ENCODE results near the gene BPIFB6.

Gene BPIFB6

DNA sequence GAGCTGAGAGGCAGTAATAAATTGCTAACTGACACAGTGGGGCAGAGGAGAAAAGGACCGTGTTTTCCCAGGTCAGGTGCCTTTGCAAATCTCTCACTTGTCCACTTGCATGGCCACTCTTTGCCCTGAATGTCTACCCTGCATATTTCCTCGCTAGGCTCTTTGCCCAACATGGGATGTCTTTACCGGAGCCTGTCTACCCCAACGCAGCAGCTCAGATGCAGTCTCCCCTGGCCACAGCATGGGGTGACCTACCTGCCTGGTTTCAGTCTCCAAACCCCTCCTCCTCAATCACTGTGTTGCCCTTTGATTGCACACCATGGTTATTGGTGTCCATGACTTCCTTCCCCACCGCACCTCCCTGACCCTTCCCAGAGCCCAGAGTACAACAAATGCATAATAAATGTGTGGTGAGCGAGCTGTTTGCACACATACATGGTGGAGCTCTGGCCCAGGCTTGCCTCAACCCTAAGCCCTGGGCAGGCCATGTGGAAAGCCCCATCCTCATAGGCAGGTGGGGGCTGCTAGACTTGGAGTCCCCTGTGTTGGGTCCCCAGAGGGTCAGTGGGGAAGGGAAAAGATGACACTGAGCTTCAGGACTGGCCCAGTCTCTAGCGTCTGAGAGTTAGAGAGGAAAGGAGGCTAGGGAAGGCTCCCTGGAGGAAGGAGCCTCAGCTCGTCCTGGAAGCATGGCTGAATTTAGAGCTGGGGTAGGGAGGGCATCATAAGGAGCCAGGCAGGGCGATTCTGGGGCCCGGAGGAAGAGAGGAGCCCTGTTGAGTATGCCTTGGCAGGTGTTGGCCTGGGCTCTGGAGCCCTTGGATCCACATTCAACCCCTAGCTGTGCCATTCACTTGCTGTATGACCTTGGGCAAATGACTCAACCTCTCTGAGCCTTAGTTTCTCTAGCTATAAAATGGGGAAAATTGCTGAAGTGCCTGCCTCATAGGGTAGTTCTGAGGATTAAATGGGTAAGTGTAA lies 4.4 kb upstream of the BPIFB6 start:
- no peak overlapping the region for H3K4me3 Mint-ChIP-seq
- no peaks in the 10 kb centered on the region for H3K9me3 Mint-ChIP-seq
- no peak overlapping the region for H3K27ac Mint-ChIP-seq
- no peaks in the 10 kb centered on the region for H3K4me1 Mint-ChIP-seq (ENCODE audit: low read depth)
- H3K27me3 Mint-ChIP-seq (ENCODE audit: low read depth): no peaks in the 10 kb centered on the region
- H3K36me3 Mint-ChIP-seq (ENCODE audit: low read depth): no peaks in the 10 kb centered on the region

DNA sequence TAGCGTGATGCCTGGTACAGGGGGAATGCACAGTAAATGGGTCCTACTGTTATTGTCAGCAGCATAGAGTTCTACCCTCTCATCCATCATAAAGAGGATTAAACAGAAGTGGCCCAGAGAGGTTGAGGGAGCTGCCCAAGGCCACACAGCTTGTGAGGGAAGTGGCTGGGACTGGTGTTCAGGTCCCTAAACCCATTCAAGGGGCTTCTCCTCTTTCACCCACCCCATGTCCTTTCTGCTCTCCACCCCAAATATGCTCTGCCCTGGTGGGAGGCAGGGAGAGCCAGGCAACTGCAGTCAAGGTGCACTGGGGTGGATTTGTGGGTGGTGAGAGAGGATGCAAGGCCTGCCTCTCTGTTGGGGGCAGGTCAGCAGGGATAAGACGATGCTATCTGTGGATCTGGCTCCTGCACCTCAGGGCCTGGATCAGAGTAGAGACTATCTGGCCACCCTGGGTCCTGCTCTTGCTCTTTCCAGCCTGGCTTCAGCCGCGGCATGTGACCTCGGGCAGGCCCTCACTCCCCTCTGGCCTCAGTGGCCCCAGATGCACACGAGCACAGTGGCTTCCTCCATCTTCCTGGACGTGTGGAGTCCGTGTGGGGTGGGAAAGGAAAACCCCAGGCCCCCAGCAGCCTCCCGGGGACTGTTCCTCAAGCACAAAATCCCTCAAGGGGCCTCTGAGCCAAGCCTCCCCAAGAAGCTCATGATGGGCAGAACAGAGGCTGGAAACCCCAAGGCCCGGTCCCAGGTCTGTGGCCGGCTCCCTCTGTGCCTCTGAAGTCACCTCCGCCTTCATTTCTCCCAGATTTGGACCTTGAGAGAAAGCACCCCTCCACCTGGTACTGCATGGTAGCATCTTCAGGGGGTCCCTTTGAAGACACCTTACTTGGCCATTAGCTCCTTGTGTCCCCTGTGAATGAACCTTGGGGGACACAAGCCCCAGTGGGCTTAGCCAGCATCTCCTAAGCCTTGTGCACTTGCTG lies 3.4 kb upstream of the BPIFB6 start:
- Mint-ChIP-seq H3K4me3 (no peak overlapping the region), H3K27me3 (ENCODE audit: low read depth) (no peaks in the 10 kb centered on the region), H3K36me3 (ENCODE audit: low read depth) (no peaks in the 10 kb centered on the region), H3K9me3 (no peaks in the 10 kb centered on the region), H3K4me1 (ENCODE audit: low read depth) (no peaks in the 10 kb centered on the region), H3K27ac (no peak overlapping the region)

DNA sequence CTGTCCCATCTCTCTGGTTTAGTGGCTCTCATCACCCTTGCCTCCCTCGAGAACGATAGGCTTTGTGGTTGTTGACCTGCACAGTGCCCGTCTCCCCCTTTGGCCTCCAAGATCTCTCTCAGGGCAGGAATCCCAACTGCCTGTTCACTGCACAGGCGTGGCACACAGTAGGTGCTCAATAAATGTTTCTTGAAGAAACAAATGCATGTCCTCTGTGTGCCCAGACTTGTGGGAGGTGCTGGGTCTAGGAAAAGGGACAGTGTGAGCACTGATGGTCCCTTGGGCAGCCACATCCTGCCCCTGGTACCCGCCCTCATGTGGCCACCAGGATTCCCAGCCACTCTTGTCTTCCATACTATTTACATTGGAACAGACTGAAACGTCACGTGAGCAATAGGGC lies 2.6 kb upstream of the BPIFB6 start:
- H3K4me1 Mint-ChIP-seq (ENCODE audit: low read depth): no peaks in the 10 kb centered on the region

DNA sequence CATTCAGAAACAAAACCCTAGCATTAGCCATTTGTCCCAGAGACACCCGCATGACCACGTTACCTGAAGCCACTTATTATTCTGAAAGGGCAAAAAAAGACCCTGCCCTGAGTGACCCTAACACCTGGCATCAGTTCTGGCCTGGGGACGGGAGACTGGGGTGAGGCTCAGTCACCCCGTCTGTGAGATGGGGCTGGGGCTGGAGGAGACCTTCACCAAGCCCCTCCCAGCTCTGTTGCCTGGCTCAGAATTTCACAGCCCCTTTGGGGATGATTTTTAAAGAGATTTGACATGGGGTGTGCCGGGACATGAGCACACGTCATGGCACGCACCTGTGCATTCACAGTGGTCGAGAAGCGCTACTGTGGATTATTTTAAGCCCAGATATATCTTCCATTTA lies 1.4 kb upstream of the BPIFB6 start:
- Mint-ChIP-seq H3K27me3 (ENCODE audit: low read depth) (no peaks in the 10 kb centered on the region), H3K36me3 (ENCODE audit: low read depth) (no peaks in the 10 kb centered on the region), H3K9me3 (no peaks in the 10 kb centered on the region), H3K27ac (no peak overlapping the region), H3K4me3 (no peak overlapping the region), H3K4me1 (ENCODE audit: low read depth) (no peaks in the 10 kb centered on the region)

More for the DNA sequence above, 2.6 kb upstream of the BPIFB6 start:
- no peaks in the 10 kb centered on the region for H3K27me3 Mint-ChIP-seq (ENCODE audit: low read depth)
- no peaks in the 10 kb centered on the region for H3K36me3 Mint-ChIP-seq (ENCODE audit: low read depth)
- no peak overlapping the region for H3K27ac Mint-ChIP-seq
- no peak overlapping the region for H3K4me3 Mint-ChIP-seq
- H3K9me3 Mint-ChIP-seq: no peaks in the 10 kb centered on the region

DNA sequence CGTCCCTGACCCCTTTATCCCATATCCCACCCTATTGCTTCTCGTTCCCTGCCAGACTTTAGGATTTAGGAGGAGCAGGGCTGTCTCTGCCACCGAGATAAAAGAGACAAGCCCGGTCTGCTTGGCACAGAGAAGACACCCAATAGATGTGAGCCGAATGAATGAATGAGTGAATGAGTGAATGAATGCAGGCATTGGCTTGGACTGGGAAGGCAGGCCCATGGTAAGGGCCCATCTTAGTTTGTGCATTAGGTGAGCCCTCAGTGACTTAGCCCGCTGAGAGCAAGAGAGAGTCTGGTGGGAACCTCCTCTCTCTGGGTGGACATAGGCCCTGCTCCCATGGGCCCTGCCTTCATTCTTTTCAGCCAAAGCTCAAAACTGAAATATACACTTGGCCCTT lies 879 bp upstream of the BPIFB6 start:
- no peaks in the 10 kb centered on the region for H3K36me3 Mint-ChIP-seq (ENCODE audit: low read depth)
- no peaks in the 10 kb centered on the region for H3K27me3 Mint-ChIP-seq (ENCODE audit: low read depth)
- no peak overlapping the region for H3K27ac Mint-ChIP-seq
- no peak overlapping the region for H3K4me3 Mint-ChIP-seq
- H3K9me3 Mint-ChIP-seq: no peaks in the 10 kb centered on the region
- no peaks in the 10 kb centered on the region for H3K4me1 Mint-ChIP-seq (ENCODE audit: low read depth)

DNA sequence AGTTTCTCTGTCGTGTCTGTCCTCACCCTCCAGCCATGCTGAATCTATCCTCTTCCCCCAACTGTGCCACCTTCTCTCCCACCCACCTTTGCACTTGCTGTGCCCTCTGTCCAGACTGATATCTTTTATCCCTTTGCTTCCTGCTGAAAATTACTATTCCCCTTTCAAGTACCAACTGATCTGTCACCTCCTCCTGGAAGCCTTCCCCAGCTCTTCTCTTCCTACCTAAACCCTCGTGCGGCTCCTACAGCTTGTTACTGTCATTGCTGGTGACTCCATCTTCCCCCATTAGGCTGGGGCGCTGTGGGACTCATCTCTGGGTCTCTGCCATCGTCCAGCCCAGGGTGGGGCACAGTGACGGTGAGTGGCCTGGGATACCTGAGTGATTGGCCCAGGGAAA lies 1.1 kb downstream of the BPIFB6 start:
- no peak overlapping the region for H3K4me3 Mint-ChIP-seq
- no peaks in the 10 kb centered on the region for H3K36me3 Mint-ChIP-seq (ENCODE audit: low read depth)
- no peak overlapping the region for H3K27ac Mint-ChIP-seq
- no peaks in the 10 kb centered on the region for H3K9me3 Mint-ChIP-seq
- no peaks in the 10 kb centered on the region for H3K4me1 Mint-ChIP-seq (ENCODE audit: low read depth)
- no peaks in the 10 kb centered on the region for H3K27me3 Mint-ChIP-seq (ENCODE audit: low read depth)

DNA sequence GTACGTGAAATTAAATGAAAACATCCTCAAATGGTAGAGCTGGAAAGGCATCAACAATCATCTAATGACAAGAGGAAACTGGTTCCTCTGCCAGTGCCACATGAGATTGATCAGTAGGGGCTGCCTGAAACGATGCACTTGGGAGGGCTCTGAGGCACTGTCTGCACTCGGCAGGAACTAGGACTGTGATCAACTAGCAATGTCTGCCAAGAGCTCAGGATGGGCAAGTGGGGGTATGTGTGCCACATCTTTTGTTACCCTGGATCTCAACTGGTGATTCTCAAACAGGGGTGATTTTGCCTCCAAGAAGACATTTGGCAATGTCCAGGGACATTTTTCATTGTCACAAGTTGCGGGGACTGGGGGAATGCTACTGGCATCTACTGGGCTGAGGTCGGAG lies 1.9 kb downstream of the BPIFB6 start:
- no peak overlapping the region for H3K4me3 Mint-ChIP-seq
- no peaks in the 10 kb centered on the region for H3K9me3 Mint-ChIP-seq
- H3K27me3 Mint-ChIP-seq (ENCODE audit: low read depth): no peaks in the 10 kb centered on the region
- H3K27ac Mint-ChIP-seq: no peak overlapping the region
- H3K36me3 Mint-ChIP-seq (ENCODE audit: low read depth): no peaks in the 10 kb centered on the region
- H3K4me1 Mint-ChIP-seq (ENCODE audit: low read depth): no peaks in the 10 kb centered on the region

DNA sequence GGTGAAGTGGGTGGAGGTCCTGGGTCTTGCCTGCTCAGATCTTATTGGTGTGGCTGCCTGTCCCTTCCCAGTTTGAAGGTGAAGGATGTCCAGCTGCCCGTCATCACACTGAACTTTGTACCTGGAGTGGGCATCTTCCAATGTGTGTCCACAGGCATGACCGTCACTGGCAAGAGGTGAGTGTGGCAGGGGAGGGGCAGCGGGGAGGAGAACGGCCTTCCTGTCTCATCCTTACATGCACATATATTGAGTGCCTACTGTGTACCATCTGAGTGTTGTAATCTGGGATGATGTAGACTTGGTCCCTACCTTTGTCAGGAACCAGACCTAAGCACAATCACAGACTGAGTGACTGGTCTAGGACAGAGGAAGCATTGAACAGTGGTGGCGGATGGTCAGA lies 2.7 kb downstream of the BPIFB6 start:
- H3K36me3 Mint-ChIP-seq (ENCODE audit: low read depth): no peaks in the 10 kb centered on the region
- H3K9me3 Mint-ChIP-seq: no peaks in the 10 kb centered on the region
- H3K27ac Mint-ChIP-seq: no peak overlapping the region
- H3K27me3 Mint-ChIP-seq (ENCODE audit: low read depth): no peaks in the 10 kb centered on the region
- no peak overlapping the region for H3K4me3 Mint-ChIP-seq
- H3K4me1 Mint-ChIP-seq (ENCODE audit: low read depth): no peaks in the 10 kb centered on the region

DNA sequence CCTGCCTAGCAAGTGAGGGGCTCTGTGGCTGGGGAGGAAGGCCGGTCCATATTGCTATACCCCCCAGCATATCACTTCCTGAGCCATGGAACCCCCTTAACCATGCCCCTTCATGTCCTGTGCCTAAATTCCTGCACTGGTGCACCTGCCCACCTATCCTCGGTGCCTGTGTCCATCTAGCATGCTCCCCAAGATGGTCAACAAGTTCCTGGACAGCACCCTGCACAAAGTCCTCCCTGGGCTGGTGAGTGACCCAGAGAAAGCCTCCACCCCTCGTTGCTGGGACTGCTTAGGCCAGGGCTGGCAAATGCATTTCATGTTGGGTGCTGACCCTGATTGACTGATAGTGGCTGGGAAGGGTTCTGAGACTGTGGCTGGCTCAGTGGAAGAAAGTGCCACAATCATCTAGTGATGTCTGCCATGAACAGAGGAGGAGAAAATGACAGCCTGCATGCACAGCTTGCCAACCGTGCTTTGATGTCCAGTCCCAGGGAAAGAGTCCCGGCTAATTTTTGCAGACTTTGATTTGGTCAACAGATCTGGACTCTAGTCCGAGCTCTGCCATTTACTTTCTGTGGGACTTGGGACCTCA lies 3.5 kb downstream of the BPIFB6 start:
- H3K4me1 Mint-ChIP-seq (ENCODE audit: low read depth): no peaks in the 10 kb centered on the region
- H3K27ac Mint-ChIP-seq: no peak overlapping the region
- H3K9me3 Mint-ChIP-seq: no peaks in the 10 kb centered on the region
- H3K27me3 Mint-ChIP-seq (ENCODE audit: low read depth): no peaks in the 10 kb centered on the region
- H3K36me3 Mint-ChIP-seq (ENCODE audit: low read depth): no peaks in the 10 kb centered on the region
- no peak overlapping the region for H3K4me3 Mint-ChIP-seq

DNA sequence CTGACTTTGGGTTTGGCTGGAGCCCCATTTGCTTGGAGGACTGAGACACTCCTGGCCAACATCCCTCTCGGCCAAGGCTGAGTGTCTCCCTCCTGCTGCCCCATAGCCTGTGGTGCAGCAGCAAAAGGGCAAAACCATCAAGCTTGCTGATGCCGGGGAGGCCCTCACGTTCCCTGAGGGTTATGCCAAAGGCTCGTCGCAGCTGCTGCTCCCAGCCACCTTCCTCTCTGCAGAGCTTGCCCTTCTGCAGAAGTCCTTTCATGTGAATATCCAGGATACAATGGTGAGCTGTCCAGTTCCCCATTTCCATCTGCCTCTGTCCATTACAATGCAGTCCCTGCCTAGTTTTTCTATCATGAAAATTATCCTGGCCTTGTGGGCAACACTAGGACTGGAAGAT lies 6.0 kb downstream of the BPIFB6 start:
- Mint-ChIP-seq H3K4me1 (ENCODE audit: low read depth) (no peaks in the 10 kb centered on the region), H3K27ac (no peak overlapping the region), H3K9me3 (no peaks in the 10 kb centered on the region), H3K27me3 (ENCODE audit: low read depth) (no peaks in the 10 kb centered on the region), H3K36me3 (ENCODE audit: low read depth) (no peaks in the 10 kb centered on the region), H3K4me3 (no peak overlapping the region)

DNA sequence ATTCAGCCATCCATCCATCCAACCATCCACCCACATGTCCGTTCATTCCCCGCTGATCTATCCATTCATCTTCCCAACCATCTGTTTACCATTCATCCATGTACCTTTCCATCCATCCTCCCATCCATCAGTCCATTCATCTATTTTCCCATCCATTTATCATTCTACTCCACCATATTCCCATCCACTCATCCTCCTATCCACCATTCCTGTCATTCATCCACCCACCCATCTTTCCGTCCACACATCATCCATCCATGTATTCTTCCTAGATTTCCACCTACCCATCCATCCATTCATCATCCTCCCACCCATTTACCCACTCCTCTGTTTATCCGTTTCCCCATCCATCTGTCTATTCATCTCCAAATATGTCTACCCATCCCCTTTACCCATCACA lies 6.8 kb downstream of the BPIFB6 start:
- Mint-ChIP-seq H3K9me3 (no peaks in the 10 kb centered on the region), H3K4me1 (ENCODE audit: low read depth) (no peaks in the 10 kb centered on the region), H3K36me3 (ENCODE audit: low read depth) (no peaks in the 10 kb centered on the region), H3K27me3 (ENCODE audit: low read depth) (no peaks in the 10 kb centered on the region), H3K4me3 (no peak overlapping the region), H3K27ac (no peak overlapping the region)

DNA sequence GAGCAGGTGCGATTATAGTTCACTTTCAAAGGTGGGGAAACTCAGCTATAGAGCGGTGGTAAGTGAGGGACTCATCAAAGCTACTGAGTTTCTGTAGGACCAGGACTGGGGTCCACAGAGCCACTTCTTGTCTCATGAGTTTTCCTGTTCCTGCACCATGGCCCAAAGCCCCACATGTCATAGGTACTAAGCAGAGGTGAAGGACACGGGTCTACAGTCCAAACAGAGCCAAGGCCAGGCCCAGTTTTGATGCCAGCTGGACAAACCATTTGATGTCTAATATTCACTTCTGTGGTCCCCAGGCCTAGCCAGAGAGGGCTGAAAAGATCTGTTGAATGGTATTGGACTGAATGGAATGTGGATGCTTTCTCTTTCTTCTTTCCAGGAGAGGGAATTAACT lies 11.0 kb downstream of the BPIFB6 start:
- H3K9me3 Mint-ChIP-seq: peaks cover 24% of the 10 kb centered on the region
- H3K36me3 Mint-ChIP-seq (ENCODE audit: low read depth): no peaks in the 10 kb centered on the region
- peaks cover 3% of the 10 kb centered on the region for H3K27me3 Mint-ChIP-seq (ENCODE audit: low read depth)
- no peak overlapping the region for H3K27ac Mint-ChIP-seq
- no peak overlapping the region for H3K4me3 Mint-ChIP-seq
- no peaks in the 10 kb centered on the region for H3K4me1 Mint-ChIP-seq (ENCODE audit: low read depth)

DNA sequence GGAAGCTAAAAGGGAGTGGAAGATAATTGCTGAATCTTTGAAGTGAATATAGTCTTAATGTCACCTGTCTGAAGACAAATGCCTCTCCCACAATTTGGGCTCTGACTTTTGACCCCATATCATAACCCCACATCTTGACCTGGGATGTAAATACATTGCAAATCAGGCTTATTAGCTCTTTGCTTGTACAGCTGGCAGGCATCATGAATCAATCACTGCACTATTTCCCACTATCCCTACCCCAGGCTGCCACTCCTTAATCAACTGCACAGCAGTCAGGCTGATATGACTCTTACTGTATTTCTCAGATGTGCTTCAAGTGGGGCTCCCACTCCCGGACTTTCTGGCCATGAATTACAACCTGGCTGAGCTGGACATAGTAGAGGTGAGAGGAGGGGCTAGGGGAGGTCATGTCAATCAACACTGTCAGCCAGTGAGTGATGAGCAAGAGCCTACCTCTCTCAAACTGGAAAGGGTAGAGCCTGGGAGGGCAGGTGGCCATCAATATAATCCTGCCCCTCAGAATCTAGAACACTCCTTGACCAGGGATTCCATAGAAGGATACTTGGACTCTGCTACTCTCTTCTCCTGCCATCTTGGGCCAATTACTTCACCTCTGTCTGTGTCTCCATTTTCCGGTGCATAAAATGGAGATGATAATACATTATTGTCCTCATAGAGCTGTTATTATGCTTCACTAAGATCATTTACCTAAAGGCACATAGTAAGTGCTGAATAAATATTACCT lies 11.7 kb downstream of the BPIFB6 start:
- no peak overlapping the region for H3K4me3 Mint-ChIP-seq
- no peaks in the 10 kb centered on the region for H3K36me3 Mint-ChIP-seq (ENCODE audit: low read depth)
- peaks cover 3% of the 10 kb centered on the region for H3K27me3 Mint-ChIP-seq (ENCODE audit: low read depth)
- H3K4me1 Mint-ChIP-seq (ENCODE audit: low read depth): no peaks in the 10 kb centered on the region
- H3K9me3 Mint-ChIP-seq: peaks cover 24% of the 10 kb centered on the region
- no peak overlapping the region for H3K27ac Mint-ChIP-seq

DNA sequence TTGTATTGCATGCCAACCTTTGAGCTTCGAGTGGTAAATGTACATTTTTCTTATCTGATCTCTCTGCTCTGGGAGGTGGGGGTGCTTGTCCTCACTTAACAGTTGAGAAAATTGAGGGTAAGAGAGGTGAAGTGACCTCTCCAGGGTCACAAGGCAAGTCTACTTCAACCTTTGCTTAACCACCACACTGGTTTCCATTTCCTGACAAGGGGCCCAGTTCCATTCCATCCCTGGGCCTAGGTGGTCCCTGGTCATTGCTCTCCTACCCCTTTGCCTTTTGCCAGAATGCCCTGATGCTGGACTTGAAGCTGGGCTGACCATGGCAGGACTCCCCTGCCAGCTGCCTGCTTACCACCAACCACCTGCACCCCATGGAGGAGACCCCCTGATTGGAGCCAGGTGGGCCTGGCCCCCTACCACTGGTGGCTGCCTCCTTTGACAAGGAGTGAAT lies 12.3 kb downstream of the BPIFB6 start:
- Mint-ChIP-seq H3K4me1 (ENCODE audit: low read depth) (no peaks in the 10 kb centered on the region), H3K9me3 (peaks cover 24% of the 10 kb centered on the region), H3K27me3 (ENCODE audit: low read depth) (peaks cover 3% of the 10 kb centered on the region), H3K27ac (no peak overlapping the region), H3K36me3 (ENCODE audit: low read depth) (no peaks in the 10 kb centered on the region), H3K4me3 (no peak overlapping the region)
